ENCODE data around the gene WDR43. TPM values are rescaled to one million over a fixed set of nuclear protein-coding genes. Genes with fewer than 3 reads are reported as not detected.

The WDR43 gene
- total and polyA plus RNA-seq, 2 experiments from 2014 or later, result 101 to 140 TPM

DNA sequence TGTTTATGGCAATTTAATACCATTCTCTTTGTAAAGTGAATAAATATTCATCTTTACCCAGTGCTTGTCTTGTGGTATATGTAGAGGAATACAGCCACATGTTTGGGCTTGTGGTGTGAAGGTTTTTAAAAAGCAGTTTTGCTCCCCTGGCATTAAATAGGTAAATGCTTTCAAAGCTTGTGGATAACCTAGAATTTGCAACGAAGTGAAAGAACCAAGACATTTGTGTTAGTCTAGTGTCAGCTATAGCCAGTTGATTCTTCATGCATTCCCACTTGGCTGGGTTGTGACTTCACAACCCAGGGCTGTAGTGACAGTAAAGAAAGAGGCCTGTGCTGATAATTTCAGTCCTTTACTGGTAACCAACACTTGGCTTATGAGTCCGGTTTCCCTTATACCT is 53.7 kb downstream of the WDR43 start (continued):
- TF ChIP-seq ZNF462 (CRISPR knock-in tag; IDR thresholded peaks at IDR 0.05) (no peak), STAT1 (IDR thresholded peaks at IDR 0.05; ENCODE audit: unreplicated experiment) (no peak), CREB1 (CRISPR knock-in tag; IDR thresholded peaks at IDR 0.05; ENCODE audit: low read depth) (no peak), JUNB (IDR thresholded peaks at IDR 0.05; ENCODE audit: unreplicated experiment) (no peak), POLR2AphosphoS5 (IDR thresholded peaks at IDR 0.05; ENCODE audit: low read depth) (no peak)

DNA sequence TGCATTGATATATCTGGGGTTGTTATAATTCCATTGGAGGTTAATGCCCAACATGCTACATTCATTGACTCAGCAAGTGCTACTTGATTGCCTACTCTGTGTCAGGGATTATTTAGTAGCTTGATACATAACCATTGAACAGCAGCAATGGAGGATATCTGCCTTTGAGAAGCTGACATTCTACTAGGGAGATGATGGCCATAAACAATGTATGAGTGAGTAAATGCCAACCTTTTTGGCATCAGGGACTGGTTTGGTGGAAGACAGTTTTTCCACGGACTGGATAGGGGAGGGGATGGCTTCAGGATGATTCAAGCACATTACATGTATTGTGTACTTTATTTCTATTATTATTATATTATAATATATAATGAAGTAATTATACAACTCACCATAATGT is 54.7 kb downstream of the WDR43 start:
- Histone ChIP-seq H4K20me1 (replicated peaks; ENCODE audit: insufficient read depth) (peaks cover 17% of the 10 kb centered on the region; the same call in 1 of the 2 replicates), H3K4me1 (ENCODE audit: insufficient read depth) (peaks cover 15% of the 10 kb centered on the region), H3K4me3 (no peak overlapping the region), H3K27ac (ENCODE audit: low read depth) (no peak overlapping the region), H3F3A (replicated peaks; ENCODE audit: low read depth) (peaks cover 4% of the 10 kb centered on the region; the same call in 1 of the 2 replicates), H2AFZ (no peak overlapping the region), H3K79me2 (replicated peaks; ENCODE audit: insufficient read depth) (peaks cover 12% of the 10 kb centered on the region), H3K4me2 (no peak overlapping the region), H3K36me3 (ENCODE audit: insufficient read depth) (peaks cover 51% of the 10 kb centered on the region), H3K27me3 (ENCODE audit: insufficient read depth) (no peaks in the 10 kb centered on the region), H3K9me2 (ENCODE audit: insufficient read depth) (no peaks in the 10 kb centered on the region; the same call in 1 of the 2 replicates)
- H3K4me1 Mint-ChIP-seq, result peaks cover 19% of the 10 kb centered on the region
- ATAC-seq (no peak), DNase-seq (ENCODE audit: low spot score) (no peak)
- H3K27ac Mint-ChIP-seq, result no peak overlapping the region
- H3K36me3 Mint-ChIP-seq (ENCODE audit: low read depth), result peaks cover 63% of the 10 kb centered on the region
- no peak overlapping the region for H3K4me3 Mint-ChIP-seq
- peaks cover 25% of the 10 kb centered on the region for H3K9me3 Mint-ChIP-seq
- H3K27me3 Mint-ChIP-seq (ENCODE audit: insufficient read depth, low read depth, poor library complexity), result peaks cover 13% of the 10 kb centered on the region
- no peak for TF ChIP-seq EZH2 (IDR thresholded peaks at IDR 0.05; ENCODE audit: low read depth, unreplicated experiment)
- TF ChIP-seq JUNB (IDR thresholded peaks at IDR 0.05; ENCODE audit: unreplicated experiment), result no peak
- TF ChIP-seq ZNF114 (CRISPR knock-in tag; IDR thresholded peaks at IDR 0.05), result no peak
- TF ChIP-seq ZNF331 (CRISPR knock-in tag; IDR thresholded peaks at IDR 0.05; ENCODE audit: low read depth), result no peak
- no peak for TF ChIP-seq ZNF462 (CRISPR knock-in tag; IDR thresholded peaks at IDR 0.05)
- TF ChIP-seq STAT1 (IDR thresholded peaks at IDR 0.05; ENCODE audit: unreplicated experiment), result no peak

Data from GM23338 (cell line).